A673 (cell line): ENCODE results near the gene ANKMY2. TPM values are rescaled to one million over a fixed set of nuclear protein-coding genes. Genes with fewer than 3 reads are reported as not detected.
"Not testable (repeated sequence)": the region's sequence is repeated elsewhere in the genome, so short reads cannot be mapped to it uniquely, and the experiment has no call there.

ENCODE experiments used
- BruUV-seq: library from RNA; stranded (reverse); fragments of 400-500 nt; replicated peaks from 2 replicates; lab custom pipeline; 2021; lab: Mats Ljungman, UMichigan
- CTCF ChIA-PET: fragments of 300-600 bp; sonication (Branson Sonifier 250); formaldehyde crosslinking; loops from one replicate; lab custom pipeline; 2022; ENCODE audit warnings: antibody characterized with exemption; lab: Charles Lee
- POLR2A ChIA-PET: fragments of 300-600 bp; sonication (Branson Sonifier 250); formaldehyde crosslinking; loops from one replicate; lab custom pipeline; 2022; ENCODE audit warnings: antibody characterized with exemption; ENCODE audit not compliant: low non-redundant PET; lab: Charles Lee
- DNase-seq: peaks from one replicate; pipeline ENCODE4 v3.0.0-alpha.2; 2015; ENCODE audit warnings: low spot score
- H3K27ac ChIP-seq: fragments of 200-600 bp; sonication (generic); 2 replicates; pipeline ENCODE4 v1.5.1; 2016; ENCODE audit warnings: mixed run types, low read depth, mild to moderate bottlenecking, mixed read lengths, antibody characterized with exemption, low read length; ENCODE audit not compliant: poor library complexity, severe bottlenecking
- H3K27me3 ChIP-seq: fragments of 200-600 bp; sonication (generic); replicated peaks from 2 replicates; pipeline ENCODE4 v1.6.1; 2017; ENCODE audit warnings: mixed run types, low read depth, mild to moderate bottlenecking, mixed read lengths, antibody characterized with exemption, low read length; ENCODE audit not compliant: insufficient read depth, poor library complexity
- H3K36me3 ChIP-seq: fragments of 200-600 bp; sonication (generic); 2 replicates; pipeline ENCODE4 v1.6.1; 2016; ENCODE audit warnings: mixed run types, mild to moderate bottlenecking, mixed read lengths, antibody characterized with exemption, low read length; ENCODE audit not compliant: insufficient read depth, poor library complexity, severe bottlenecking
- H3K4me1 ChIP-seq: fragments of 200-600 bp; sonication (generic); 2 replicates; pipeline ENCODE4 v1.6.1; 2017; ENCODE audit warnings: mixed run types, mild to moderate bottlenecking, mixed read lengths, antibody characterized with exemption, low read length; ENCODE audit not compliant: insufficient read depth, poor library complexity, severe bottlenecking
- H3K4me3 ChIP-seq: fragments of 200-600 bp; sonication (generic); 2 replicates; pipeline ENCODE4 v1.5.1; 2016; ENCODE audit warnings: low read depth, mixed run types, mild to moderate bottlenecking, mixed read lengths, low read length; ENCODE audit not compliant: poor library complexity, severe bottlenecking
- H3K9me3 ChIP-seq: fragments of 200-600 bp; sonication (generic); 2 replicates; pipeline ENCODE4 v1.6.1; 2016; ENCODE audit warnings: mixed run types, low read depth, mild to moderate bottlenecking, mixed read lengths, antibody characterized with exemption, low read length; ENCODE audit not compliant: poor library complexity, severe bottlenecking
- CTCF ChIP-seq: fragments of 300-800, 200-600 bp; sonication (generic); conservative IDR thresholded peaks from 2 replicates; pipeline ENCODE4 v1.5.1; 2017; ENCODE audit warnings: low read depth, mild to moderate bottlenecking, antibody characterized with exemption, low read length, moderate library complexity, mixed read lengths
- EZH2 ChIP-seq: fragments of 200-600 bp; sonication (generic); IDR thresholded peaks from 2 replicates; pipeline ENCODE4 v1.6.1; 2017; ENCODE audit warnings: borderline replicate concordance, low read depth, mild to moderate bottlenecking, mixed read lengths, antibody characterized with exemption, low read length; ENCODE audit not compliant: poor library complexity, severe bottlenecking
- intact Hi-C: fragments of 100-400 bp; cut with micrococcal nuclease; formaldehyde crosslinking; loops from one replicate; pipeline ENCODE4 v1.10.0; 2022; ENCODE audit not compliant: unreplicated experiment
- total RNA-seq: library from RNA; stranded (reverse); gene quantifications from 2 replicates; pipeline ENCODE4 v1.2.3, GENCODE V29; 2021

ANKMY2 gene
- total RNA-seq, 1 experiment from 2014 or later, result 24.3 TPM

- peaks cover 20% of the 10 kb centered on the region for H3K36me3 ChIP-seq
- ChIA-PET CTCF (no interaction called here), POLR2A (no interaction called here)
- no peak for TF ChIP-seq EZH2
- no peak for TF ChIP-seq CTCF
- intact Hi-C loops, result loop anchor here (5.0 to 10.0 kb wide), 2 partner anchors 81 to 314 kb away; no protein-coding TSS in a partner anchor
- H3K9me3 ChIP-seq, result no peaks in the 10 kb centered on the region
- no peaks in the 10 kb centered on the region for H3K27me3 ChIP-seq
- no peaks in the 10 kb centered on the region for H3K4me1 ChIP-seq
- no peak overlapping the region for H3K27ac ChIP-seq
- no TSS peak for BruUV-seq
- no peak for DNase-seq
- H3K4me3 ChIP-seq, result no peak overlapping the region
Observed at GRCh38 chr7:16603633-16604032, 41.9 kb downstream of the ANKMY2 start.

GRCh38 chr7:16599860-16600259 lies 45.7 kb downstream of the ANKMY2 start:
- Histone ChIP-seq H3K9me3 (no peaks in the 10 kb centered on the region), H3K36me3 (peaks cover 20% of the 10 kb centered on the region), H3K27ac (no peak overlapping the region), H3K27me3 (no peaks in the 10 kb centered on the region), H3K4me1 (no peaks in the 10 kb centered on the region), H3K4me3 (no peak overlapping the region)
- TSS peak; percentile 44 for BruUV-seq
- no peak for TF ChIP-seq CTCF
- no peak for TF ChIP-seq EZH2
- ChIA-PET POLR2A (no interaction called here), CTCF (no interaction called here)
- no peak for DNase-seq
- intact Hi-C loops, result loop anchor here (5.0 to 10.0 kb wide), 2 partner anchors 85 to 317 kb away; no protein-coding TSS in a partner anchor

DNA sequence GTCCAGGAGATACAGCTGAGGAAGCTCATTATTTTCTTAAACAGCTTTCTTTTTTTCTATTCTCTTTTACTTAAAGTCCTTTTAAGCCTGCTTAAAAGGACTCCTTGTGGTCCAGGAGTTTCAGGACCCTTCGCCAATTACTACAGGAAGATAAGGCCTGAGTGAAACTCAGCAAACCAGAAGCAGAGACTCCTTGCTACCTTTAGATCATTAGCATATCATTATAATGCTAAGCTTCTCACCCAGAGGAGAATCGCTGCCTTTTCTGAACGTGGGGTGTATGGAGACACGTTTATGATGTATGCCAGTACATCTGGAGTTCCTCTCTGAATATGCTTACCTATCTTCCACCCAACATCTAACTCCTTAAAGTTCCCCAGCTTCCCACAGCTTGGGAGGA lies 47.5 kb downstream of the ANKMY2 start:
- no TSS peak for BruUV-seq
- H3K36me3 ChIP-seq, result peaks cover 18% of the 10 kb centered on the region
- intact Hi-C loops, result no loop called here
- no peaks in the 10 kb centered on the region for H3K27me3 ChIP-seq
- CTCF ChIA-PET, result no interaction called here
- H3K4me1 ChIP-seq, result no peaks in the 10 kb centered on the region
- no peak overlapping the region for H3K27ac ChIP-seq
- POLR2A ChIA-PET, result no interaction called here
- H3K9me3 ChIP-seq, result no peaks in the 10 kb centered on the region
- H3K4me3 ChIP-seq, result no peak overlapping the region
- TF ChIP-seq EZH2 (no peak), CTCF (no peak)
- DNase-seq, result no peak

GRCh38 chr7:16595596-16595995 lies 50.0 kb downstream of the ANKMY2 start:
- H3K27ac ChIP-seq, H3K4me1 ChIP-seq, BruUV-seq, intact Hi-C loops, H3K36me3 ChIP-seq, CTCF ChIA-PET, POLR2A ChIA-PET, DNase-seq, H3K9me3 ChIP-seq, H3K4me3 ChIP-seq, H3K27me3 ChIP-seq: not testable (repeated sequence)
